ENCODE results near the gene DOC2A.

DNA sequence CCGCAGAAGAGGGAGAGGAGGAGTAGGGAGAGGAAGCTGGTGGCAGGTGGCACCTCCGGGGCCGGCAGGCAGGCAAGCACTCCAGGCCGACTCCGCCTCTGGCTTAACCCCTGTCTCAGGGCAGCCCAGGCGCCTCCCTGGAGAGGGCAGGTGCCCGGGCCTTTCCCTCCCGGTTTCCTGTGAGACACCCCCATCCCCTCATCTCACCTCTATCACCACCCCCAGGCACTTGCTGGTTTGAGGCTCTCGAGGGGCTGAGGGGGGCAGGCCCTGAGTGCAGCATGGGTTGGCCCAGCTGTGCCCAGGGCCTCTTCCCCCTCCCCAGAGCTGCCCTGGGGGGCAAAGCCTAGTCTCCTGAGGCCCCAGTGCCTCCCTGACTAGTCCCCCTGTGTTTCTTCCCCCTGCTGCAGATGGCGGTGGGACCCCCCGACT, 6.0 kb downstream of the DOC2A start:
- TF ChIP-seq, protein P1, sequence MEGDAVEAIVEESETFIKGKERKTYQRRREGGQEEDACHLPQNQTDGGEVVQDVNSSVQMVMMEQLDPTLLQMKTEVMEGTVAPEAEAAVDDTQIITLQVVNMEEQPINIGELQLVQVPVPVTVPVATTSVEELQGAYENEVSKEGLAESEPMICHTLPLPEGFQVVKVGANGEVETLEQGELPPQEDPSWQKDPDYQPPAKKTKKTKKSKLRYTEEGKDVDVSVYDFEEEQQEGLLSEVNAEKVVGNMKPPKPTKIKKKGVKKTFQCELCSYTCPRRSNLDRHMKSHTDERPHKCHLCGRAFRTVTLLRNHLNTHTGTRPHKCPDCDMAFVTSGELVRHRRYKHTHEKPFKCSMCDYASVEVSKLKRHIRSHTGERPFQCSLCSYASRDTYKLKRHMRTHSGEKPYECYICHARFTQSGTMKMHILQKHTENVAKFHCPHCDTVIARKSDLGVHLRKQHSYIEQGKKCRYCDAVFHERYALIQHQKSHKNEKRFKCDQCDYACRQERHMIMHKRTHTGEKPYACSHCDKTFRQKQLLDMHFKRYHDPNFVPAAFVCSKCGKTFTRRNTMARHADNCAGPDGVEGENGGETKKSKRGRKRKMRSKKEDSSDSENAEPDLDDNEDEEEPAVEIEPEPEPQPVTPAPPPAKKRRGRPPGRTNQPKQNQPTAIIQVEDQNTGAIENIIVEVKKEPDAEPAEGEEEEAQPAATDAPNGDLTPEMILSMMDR (IDR thresholded peaks at IDR 0.05; ENCODE audit: low read length): no peak
- no peak for TF ChIP-seq EZH2 (IDR thresholded peaks at IDR 0.05; ENCODE audit: borderline replicate concordance, low read length)
